CD14-positive monocyte (primary cell): ENCODE results near the gene TMEM185B. TPM values are rescaled to one million over a fixed set of nuclear protein-coding genes. Genes with fewer than 3 reads are reported as not detected.
A peak's percentile ranks its signal among the peaks of the same experiment; 100 is the strongest.

Experiments
- DNase-seq, 3 donors: peaks; one replicate each; pipeline ENCODE4 v3.0.0-alpha.2; 2011 to 2022
- H2AFZ ChIP-seq: 2 replicates; pipeline ENCODE4 v1.6.0; 2012; ENCODE audit warnings: mild to moderate bottlenecking, low read depth, low read length, inconsistent platforms; ENCODE audit not compliant: insufficient read depth, poor library complexity, severe bottlenecking
- H3K27ac ChIP-seq, 2 donors: 1 replicate in 1 of 2; 2 replicates in 1 of 2; pipeline ENCODE4 v1.5.1; 2012 to 2013; ENCODE audit warnings: low read length in 2 of 2, control low read depth in 1 of 2, inconsistent platforms in 1 of 2, low read depth in 1 of 2, mild to moderate bottlenecking in 1 of 2
- H3K27me3 ChIP-seq, 2 donors: one replicate each; pipeline versions ENCODE4 v1.6.0 to v1.6.1; 2011 to 2013; ENCODE audit warnings: low read length in 2 of 2; ENCODE audit not compliant: control insufficient read depth in 2 of 2, insufficient read depth in 2 of 2
- H3K36me3 ChIP-seq, 2 donors: replicated peaks in 1 of 2; 1 replicate in 1 of 2; 2 replicates in 1 of 2; pipeline versions ENCODE4 v1.5.1 to v1.6.1; 2012 to 2013; ENCODE audit warnings: low read length in 2 of 2, control low read depth in 1 of 2, inconsistent platforms in 1 of 2, mild to moderate bottlenecking in 1 of 2; ENCODE audit not compliant: insufficient read depth in 2 of 2, control insufficient read depth in 1 of 2
- H3K4me1 ChIP-seq, 2 donors: 1 replicate in 1 of 2; 2 replicates in 1 of 2; pipeline versions ENCODE4 v1.5.1 to v1.6.1; 2012 to 2013; ENCODE audit warnings: low read length in 2 of 2, control low read depth in 1 of 2, inconsistent platforms in 1 of 2, mild to moderate bottlenecking in 1 of 2, moderate library complexity in 1 of 2; ENCODE audit not compliant: insufficient read depth in 2 of 2, control insufficient read depth in 1 of 2
- H3K4me2 ChIP-seq: replicated peaks from 2 replicates; pipeline ENCODE3; 2012; ENCODE audit warnings: low read length, moderate library complexity, mild to moderate bottlenecking; ENCODE audit not compliant: poor library complexity, severe bottlenecking; ENCODE audit errors: extremely low read depth
- H3K4me3 ChIP-seq, 3 experiments: fragments of 200-600 bp in 1 of 3; sonication (generic) in 1 of 3; replicated peaks in 1 of 3; 1 replicate in 2 of 3; 2 replicates in 1 of 3; pipeline ENCODE4 v1.5.1; 2011 to 2013; ENCODE audit warnings: low read length in 3 of 3, mild to moderate bottlenecking in 3 of 3, control low read depth in 2 of 3, low read depth in 2 of 3, inconsistent platforms in 1 of 3, moderate library complexity in 1 of 3
- H3K79me2 ChIP-seq: 2 replicates; pipeline ENCODE4 v1.6.0; 2012; ENCODE audit warnings: mild to moderate bottlenecking, control low read depth, inconsistent platforms, low read length, moderate library complexity; ENCODE audit not compliant: insufficient read depth
- H3K9ac ChIP-seq: 2 replicates; pipeline ENCODE4 v1.6.0; 2017; ENCODE audit warnings: low read length, mild to moderate bottlenecking; ENCODE audit not compliant: insufficient read depth, poor library complexity, severe bottlenecking
- H3K9me3 ChIP-seq, 2 donors: replicated peaks in 1 of 2; 1 replicate in 1 of 2; 2 replicates in 1 of 2; pipeline versions ENCODE4 v1.5.1 to v1.6.1; 2012 to 2013; ENCODE audit warnings: low read length in 2 of 2, control low read depth in 1 of 2; ENCODE audit not compliant: control insufficient read depth in 1 of 2, insufficient read depth in 1 of 2
- H4K20me1 ChIP-seq: 2 replicates; pipeline ENCODE4 v1.6.0; 2012; ENCODE audit warnings: mild to moderate bottlenecking, low read length, control low read depth, moderate library complexity; ENCODE audit not compliant: insufficient read depth
- H3K27ac Mint-ChIP-seq, 7 donors: one replicate each; pipeline ENCODE4 v1.8.0; 2020; ENCODE audit warnings: mild to moderate bottlenecking in 7 of 7, mixed read lengths in 7 of 7, moderate library complexity in 6 of 7, inconsistent platforms in 2 of 7
- H3K27me3 Mint-ChIP-seq, 3 donors: one replicate each; pipeline ENCODE4 v1.8.0; 2021 to 2022; ENCODE audit warnings: low read depth in 3 of 3, mild to moderate bottlenecking in 3 of 3, mixed read lengths in 3 of 3, moderate library complexity in 3 of 3, inconsistent platforms in 1 of 3
- H3K36me3 Mint-ChIP-seq, 2 donors: one replicate each; pipeline ENCODE4 v1.8.0; 2020; ENCODE audit warnings: mixed read lengths in 2 of 2, inconsistent platforms in 1 of 2, mild to moderate bottlenecking in 1 of 2
- H3K4me1 Mint-ChIP-seq: one replicate; pipeline ENCODE4 v1.8.0; 2020; ENCODE audit warnings: mild to moderate bottlenecking, mixed read lengths
- H3K4me3 Mint-ChIP-seq, 2 donors: one replicate each; pipeline ENCODE4 v1.8.0; 2020; ENCODE audit warnings: mild to moderate bottlenecking in 2 of 2, mixed read lengths in 2 of 2, moderate library complexity in 1 of 2
- H3K9me3 Mint-ChIP-seq, 7 donors: one replicate each; pipeline ENCODE4 v1.8.0; 2020 to 2022; ENCODE audit warnings: mixed read lengths in 7 of 7, mild to moderate bottlenecking in 6 of 7, moderate library complexity in 6 of 7, inconsistent platforms in 2 of 7
- CTCF ChIP-seq: fragments of 200-600 bp; IDR thresholded peaks from one replicate; pipeline ENCODE4 v1.8.0; 2022; ENCODE audit warnings: antibody characterized with exemption, mild to moderate bottlenecking
- WGBS: methylation state at CpG from one replicate; pipeline ENCODE4 v1.1.5; 2013; ENCODE audit warnings: missing lambda C conversion rate; ENCODE audit not compliant: insufficient coverage; 5-methylcytosine and 5-hydroxymethylcytosine counted together
- intact Hi-C, 2 donors: fragments of 100-400 bp; cut with micrococcal nuclease; formaldehyde crosslinking; loops; one replicate each; pipeline versions ENCODE4 v1.15.0 to v1.15.1; 2023
- polyA plus RNA-seq, 3 donors: library from polyadenylated mRNA; depleted of rRNA in 1 of 3; unstranded in 2 of 3; stranded (reverse) in 1 of 3; fragments of 300-500 nt in 2 of 3; fragments of >200 nt in 1 of 3; fragmentation: Illumina TruSeq in 2 of 3; gene quantifications; 1 replicate in 2 of 3; 2 replicates in 1 of 3; pipeline ENCODE4 v1.2.3, GENCODE V29; 2012 to 2021

TMEM185B gene
- polyA plus RNA-seq, 3 donors: 9.7 to 20.4 (median 18.1) TPM

GRCh38 chr2:120243211-120243610, 20.0 kb upstream of the TMEM185B start:
- peak overlapping the region; percentile 41 for H2AFZ ChIP-seq
- H3K4me1 ChIP-seq: peaks cover 17 to 20% of the 10 kb centered on the region in 2 donors
- H3K4me3 ChIP-seq: no peak overlapping the region
- WGBS: no CpG with 5 or more reads among the region's 3 CpGs
- no peaks in the 10 kb centered on the region for H3K79me2 ChIP-seq
- peaks cover 5 to 13% (median 12%) of the 10 kb centered on the region in 3 donors for H3K27me3 Mint-ChIP-seq
- peaks cover 6 to 13% of the 10 kb centered on the region in 2 donors for H3K9me3 ChIP-seq
- no peaks in the 10 kb centered on the region for H4K20me1 ChIP-seq
- peak; percentile 42 to 68 (median 53) for DNase-seq
- H3K4me2 ChIP-seq: no peak overlapping the region
- intact Hi-C loops: no loop called here
- peaks cover 5 to 13% (median 11%) of the 10 kb centered on the region in 7 donors for H3K9me3 Mint-ChIP-seq
- H3K36me3 ChIP-seq: no peaks in the 10 kb centered on the region
- peak overlapping the region in 1 of 2 donors; percentile 22 for H3K27ac ChIP-seq
- peak overlapping the region in 1 of 2 donors; percentile 48 for H3K4me3 Mint-ChIP-seq
- H3K27ac Mint-ChIP-seq: peak overlapping the region in 4 of 7 donors; percentile 3 to 77 (median 52)
- no peak overlapping the region for H3K9ac ChIP-seq
- no peaks in the 10 kb centered on the region for H3K27me3 ChIP-seq
- peaks cover 15% of the 10 kb centered on the region for H3K4me1 Mint-ChIP-seq
- TF ChIP-seq CTCF: no peak
- H3K36me3 Mint-ChIP-seq: peaks cover 0 to 8% of the 10 kb centered on the region in 2 donors

GRCh38 chr2:120241684-120242083, 18.5 kb upstream of the TMEM185B start:
- Histone ChIP-seq H3K9ac (no peak overlapping the region), H3K79me2 (no peaks in the 10 kb centered on the region), H3K9me3 (peaks cover 6 to 13% of the 10 kb centered on the region in 2 donors), H3K36me3 (no peaks in the 10 kb centered on the region), H3K4me1 (peaks cover 17 to 20% of the 10 kb centered on the region in 2 donors), H3K4me3 (no peak overlapping the region), H2AFZ (no peak overlapping the region), H3K27me3 (no peaks in the 10 kb centered on the region), H3K4me2 (peak overlapping the region; percentile 20), H4K20me1 (no peaks in the 10 kb centered on the region), H3K27ac (peak overlapping the region in 1 of 2 donors; percentile 45)
- Mint-ChIP-seq H3K36me3 (peaks cover 0 to 8% of the 10 kb centered on the region in 2 donors), H3K27me3 (peaks cover 3 to 7% (median 6%) of the 10 kb centered on the region in 3 donors), H3K27ac (peak overlapping the region in 6 of 7 donors; percentile 51 to 70 (median 56)), H3K4me3 (peak overlapping the region in 1 of 2 donors; percentile 42), H3K9me3 (peaks cover 5 to 13% (median 11%) of the 10 kb centered on the region in 7 donors), H3K4me1 (peaks cover 15% of the 10 kb centered on the region)
- intact Hi-C loops: no loop called here
- TF ChIP-seq CTCF: no peak
- 100% methylated on average over 1 of the region's 6 CpGs for WGBS
- DNase-seq: peak; percentile 29 to 37 (median 34)
